ENCODE data around the gene OLA1.

- TF ChIP-seq POLR2AphosphoS5 (IDR thresholded peaks at IDR 0.05; ENCODE audit: low read depth, low read length) = no peak
- no peak for TF ChIP-seq REST (IDR thresholded peaks at IDR 0.05; ENCODE audit: insufficient read depth in 1 of 2, low read depth in 2 of 2, low read length in 2 of 2)
- no peak for TF ChIP-seq SIN3A (IDR thresholded peaks at IDR 0.05; ENCODE audit: borderline replicate concordance, insufficient read depth, low read length)
These were observed 12.7 kb downstream of the OLA1 start for GRCh38 chr2:174235680-174236079.

Data from PFSK-1 (cell line).